H1 (cell line): ENCODE measurements around the gene BLCAP. TPM values are rescaled to one million over a fixed set of nuclear protein-coding genes. Genes with fewer than 3 reads are reported as not detected.

Experiments
- CTCF ChIA-PET: fragments of 300-600 bp; sonication (Branson Sonifier 250); formaldehyde crosslinking; loops from one replicate; lab custom pipeline; 2021; ENCODE audit not compliant: partially characterized antibody; lab: Charles Lee
- POLR2A ChIA-PET: fragments of 300-600 bp; sonication (Branson Sonifier 250); formaldehyde crosslinking; loops from one replicate; lab custom pipeline; 2021; ENCODE audit warnings: inconsistent platforms; ENCODE audit not compliant: partially characterized antibody; lab: Charles Lee
- DNase-seq, 2 experiments: peaks; one replicate each; pipeline versions ENCODE4 v3.0.0 to v3.0.0-alpha.2; 2010 to 2022; ENCODE audit warnings: low spot score in 2 of 2, low read depth in 1 of 2, mixed read lengths in 1 of 2
- FAIRE-seq: peaks from 2 replicates; lab custom pipeline; 2011; peaks lifted over from hg19 to GRCh38; lab: Jason Lieb, UNC
- H2AFZ ChIP-seq: 2 replicates; pipeline ENCODE4 v1.8.1; 2012; ENCODE audit warnings: low read length, inconsistent platforms
- H2AK5ac ChIP-seq: 2 replicates; pipeline ENCODE4 v1.6.1; 2013; ENCODE audit warnings: low read depth, low read length
- H2BK120ac ChIP-seq: replicated peaks from 2 replicates; pipeline ENCODE3; 2013; ENCODE audit warnings: low read depth, low read length, inconsistent platforms
- H2BK12ac ChIP-seq: 2 replicates; pipeline ENCODE4 v1.6.1; 2013; ENCODE audit warnings: low read depth, low read length
- H2BK15ac ChIP-seq: 2 replicates; pipeline ENCODE4 v1.6.1; 2013; ENCODE audit warnings: low read length
- H2BK20ac ChIP-seq: 2 replicates; pipeline ENCODE4 v1.6.1; 2013; ENCODE audit warnings: low read length
- H2BK5ac ChIP-seq: 2 replicates; pipeline ENCODE4 v1.6.1; 2013; ENCODE audit warnings: low read depth, low read length
- H3K14ac ChIP-seq: 2 replicates; pipeline ENCODE4 v1.6.1; 2013; ENCODE audit warnings: inconsistent platforms; ENCODE audit not compliant: insufficient read length
- H3K18ac ChIP-seq: 2 replicates; pipeline ENCODE4 v1.6.1; 2013; ENCODE audit warnings: low read length; ENCODE audit errors: extremely low read depth
- H3K23ac ChIP-seq: 2 replicates; pipeline ENCODE4 v1.6.1; 2013; ENCODE audit warnings: inconsistent platforms; ENCODE audit not compliant: insufficient read length
- H3K23me2 ChIP-seq: 2 replicates; pipeline ENCODE4 v1.6.1; 2013; ENCODE audit warnings: low read depth, low read length
- H3K27ac ChIP-seq: 2 replicates; pipeline ENCODE4 v1.6.1; 2011; ENCODE audit warnings: low read depth, low read length, inconsistent platforms
- H3K27me3 ChIP-seq, 4 experiments: replicated peaks in 1 of 4; 1 replicate in 1 of 4; 2 replicates in 3 of 4; pipeline versions ENCODE4 v1.6.1 to v1.8.1; 2011 to 2013; ENCODE audit warnings: low read length in 3 of 4, mild to moderate bottlenecking in 3 of 4, inconsistent platforms in 2 of 4, mixed read lengths in 2 of 4, moderate library complexity in 1 of 4; ENCODE audit not compliant: control insufficient read depth in 3 of 4, insufficient read depth in 3 of 4; ENCODE audit errors: extremely low read depth in 1 of 4
- H3K36me3 ChIP-seq, 4 experiments: 2 replicates each; pipeline versions ENCODE4 v1.6.1 to v1.8.1; 2011 to 2013; ENCODE audit warnings: mild to moderate bottlenecking in 4 of 4, low read length in 3 of 4, moderate library complexity in 2 of 4, control low read depth in 1 of 4, inconsistent platforms in 1 of 4; ENCODE audit not compliant: insufficient read depth in 4 of 4, control insufficient read depth in 2 of 4
- H3K4ac ChIP-seq: replicated peaks from 2 replicates; pipeline ENCODE3; 2013; ENCODE audit warnings: low read length, low read depth, mixed read lengths, inconsistent platforms; ENCODE audit not compliant: insufficient read length
- H3K4me1 ChIP-seq, 4 experiments: replicated peaks in 1 of 4; 1 replicate in 1 of 4; 2 replicates in 3 of 4; pipeline versions ENCODE4 v1.6.1 to v1.8.1; 2011 to 2013; ENCODE audit warnings: low read length in 3 of 4, inconsistent platforms in 2 of 4, mixed read lengths in 1 of 4; ENCODE audit not compliant: insufficient read depth in 4 of 4, control insufficient read depth in 3 of 4
- H3K4me2 ChIP-seq, 2 experiments: 2 replicates each; pipeline versions ENCODE4 v1.6.1 to v1.8.1; 2011 to 2013; ENCODE audit warnings: low read depth in 2 of 2, low read length in 2 of 2, control low read depth in 1 of 2, inconsistent platforms in 1 of 2, mild to moderate bottlenecking in 1 of 2; ENCODE audit not compliant: insufficient read depth in 1 of 2
- H3K4me3 ChIP-seq, 4 experiments: fragments of 200-600, 300-600 bp in 1 of 4; sonication (generic), shearing (Covaris generic), sonication (Bioruptor Twin) in 1 of 4; 2 replicates each; pipeline versions ENCODE4 v1.5.1 to v1.8.1; 2011 to 2016; ENCODE audit warnings: low read length in 4 of 4, low read depth in 3 of 4, control low read depth in 2 of 4, inconsistent platforms in 2 of 4, mild to moderate bottlenecking in 2 of 4, mixed read lengths in 1 of 4, moderate library complexity in 1 of 4; ENCODE audit not compliant: insufficient read depth in 2 of 4; ENCODE audit errors: extremely low read depth in 1 of 4
- H3K56ac ChIP-seq: replicated peaks from 2 replicates; pipeline ENCODE3; 2013; ENCODE audit warnings: low read depth, mild to moderate bottlenecking, mixed read lengths, low read length, inconsistent platforms; ENCODE audit not compliant: insufficient read length
- H3K79me1 ChIP-seq: 2 replicates; pipeline ENCODE4 v1.6.1; 2013; ENCODE audit warnings: low read depth, low read length, control low read depth
- H3K79me2 ChIP-seq, 2 experiments: 2 replicates each; pipeline versions ENCODE4 v1.6.1 to v1.8.1; 2012 to 2013; ENCODE audit warnings: low read length in 2 of 2, mild to moderate bottlenecking in 2 of 2, inconsistent platforms in 1 of 2; ENCODE audit not compliant: insufficient read depth in 2 of 2, control insufficient read depth in 1 of 2
- H3K9ac ChIP-seq, 4 experiments: replicated peaks in 1 of 4; 1 replicate in 1 of 4; 2 replicates in 3 of 4; pipeline versions ENCODE4 v1.6.1 to v1.8.1; 2011 to 2013; ENCODE audit warnings: low read depth in 3 of 4, low read length in 3 of 4, control low read depth in 2 of 4, mild to moderate bottlenecking in 2 of 4, moderate library complexity in 2 of 4, inconsistent platforms in 1 of 4; ENCODE audit errors: extremely low read depth in 1 of 4
- H3K9me3 ChIP-seq, 2 experiments: 2 replicates each; pipeline versions ENCODE4 v1.6.1 to v1.8.1; 2012 to 2013; ENCODE audit warnings: mild to moderate bottlenecking in 2 of 2, moderate library complexity in 2 of 2, control low read depth in 1 of 2, inconsistent platforms in 1 of 2, low read depth in 1 of 2, low read length in 1 of 2, mixed read lengths in 1 of 2; ENCODE audit not compliant: insufficient read depth in 2 of 2
- H4K20me1 ChIP-seq, 2 experiments: replicated peaks in 1 of 2; 2 replicates each; pipeline versions ENCODE3 to v1.8.1; 2011 to 2013; ENCODE audit warnings: inconsistent platforms in 2 of 2, low read length in 2 of 2, mild to moderate bottlenecking in 1 of 2; ENCODE audit not compliant: insufficient read depth in 2 of 2, control insufficient read depth in 1 of 2
- H4K5ac ChIP-seq: 2 replicates; pipeline ENCODE4 v1.6.1; 2013; ENCODE audit warnings: low read length, low read depth, mixed read lengths, inconsistent platforms; ENCODE audit not compliant: insufficient read length
- H4K8ac ChIP-seq: 2 replicates; pipeline ENCODE4 v1.8.0; 2013; ENCODE audit warnings: mild to moderate bottlenecking, moderate library complexity, low read length, inconsistent platforms; ENCODE audit not compliant: insufficient read depth; ENCODE audit errors: extremely low read depth
- H4K91ac ChIP-seq: replicated peaks from 2 replicates; pipeline ENCODE3; 2013; ENCODE audit warnings: low read length, mixed read lengths, inconsistent platforms; ENCODE audit not compliant: insufficient read length
- BACH1 ChIP-seq: IDR thresholded peaks from 2 replicates; pipeline ENCODE4 v1.6.1; 2012; ENCODE audit warnings: low read length, improper control_type of control experiment
- BRCA1 ChIP-seq: IDR thresholded peaks from 2 replicates; pipeline ENCODE4 v1.6.1; 2012; ENCODE audit warnings: low read depth, low read length, improper control_type of control experiment
- FOSL1 ChIP-seq: IDR thresholded peaks from 2 replicates; pipeline ENCODE4 v1.6.1; 2011; ENCODE audit warnings: mild to moderate bottlenecking, low read depth, low read length, moderate library complexity; ENCODE audit not compliant: insufficient read depth
- KDM1A ChIP-seq: fragments of 200-600, 300-600 bp; sonication (generic); IDR thresholded peaks from 2 replicates; pipeline ENCODE4 v1.7.1; 2016; ENCODE audit warnings: mild to moderate bottlenecking, low read length, borderline replicate concordance
- MAFK ChIP-seq: IDR thresholded peaks from 2 replicates; pipeline ENCODE4 v1.6.1; 2012; ENCODE audit warnings: low read depth, mild to moderate bottlenecking, improper control_type of control experiment, low read length
- PHF8 ChIP-seq: fragments of 200-600 bp; sonication (generic); conservative IDR thresholded peaks from 2 replicates; pipeline ENCODE4 v1.7.1; 2012; ENCODE audit warnings: low read depth, mild to moderate bottlenecking, inconsistent platforms, low read length, moderate library complexity
- POLR2A ChIP-seq, 2 experiments: IDR thresholded peaks; 1 replicate in 1 of 2; 2 replicates in 1 of 2; pipeline ENCODE4 v1.6.1; 2011; ENCODE audit warnings: low read depth in 2 of 2, low read length in 2 of 2, mild to moderate bottlenecking in 2 of 2; ENCODE audit errors: control extremely low read depth in 1 of 2
- POU5F1 ChIP-seq: IDR thresholded peaks from 2 replicates; pipeline ENCODE4 v1.6.1; 2011; ENCODE audit warnings: low read depth, mild to moderate bottlenecking, low read length, moderate library complexity
- SAP30 ChIP-seq: fragments of 300-600 bp; sonication (generic); IDR thresholded peaks from 2 replicates; pipeline ENCODE4 v1.7.1; 2012; ENCODE audit warnings: low read length, moderate library complexity, mild to moderate bottlenecking, inconsistent platforms; ENCODE audit not compliant: insufficient read depth, insufficient replicate concordance
- ZNF274 ChIP-seq: IDR thresholded peaks from 2 replicates; pipeline ENCODE4 v1.7.0; 2012; ENCODE audit warnings: low read length, borderline replicate concordance; ENCODE audit errors: extremely low read depth
- WGBS, 2 experiments: shearing (Covaris generic) in 1 of 2; methylation state at CpG; one replicate each; pipeline versions ENCODE4 v1.1.6 to v1.1.7; 2013 to 2015; ENCODE audit warnings: low lambda C conversion rate in 2 of 2, mixed read lengths in 2 of 2, inconsistent platforms in 1 of 2, low coverage in 1 of 2, missing lambda C conversion rate in 1 of 2; ENCODE audit not compliant: insufficient replicate concordance in 2 of 2, insufficient coverage in 1 of 2, insufficient read length in 1 of 2; ENCODE audit errors: extremely low coverage in 1 of 2, missing lambda C conversion rate in 1 of 2; 5-methylcytosine and 5-hydroxymethylcytosine counted together
- polyA plus RNA-seq, 7 experiments: library from polyadenylated mRNA; depleted of rRNA in 3 of 7; stranded (reverse) in 5 of 7; unstranded in 2 of 7; fragments of >200 nt in 5 of 7; fragments of 200-250 nt in 2 of 7; gene quantifications; 1 replicate in 5 of 7; 2 replicates in 1 of 7; 4 replicates in 1 of 7; pipeline versions ENCODE4 v1.2.1 to v1.2.3, GENCODE V29; 2011 to 2013; ENCODE audit warnings: missing spikeins in 2 of 7, mixed read lengths in 2 of 7
- total RNA-seq: library from RNA; stranded (reverse); fragmentation: NEBNext Ultra II Directional; extraction: Animal tissue kit (Norgen Biotek cat#: 25700); gene quantifications from 2 replicates; pipeline ENCODE4 v1.2.1, GENCODE V29; 2021
- TF ChIP-seq, protein P1 (sequence below): IDR thresholded peaks from 2 replicates; pipeline ENCODE4 v1.6.1; 2012; ENCODE audit warnings: inconsistent platforms
- TF ChIP-seq, protein P2 (sequence below): IDR thresholded peaks from 2 replicates; pipeline ENCODE4 v1.6.1; 2011; ENCODE audit warnings: low read length, improper control_type of control experiment

The BLCAP gene
- total and polyA plus RNA-seq, 2 of the 8 experiments (the other 6 are each of a cell fraction or from before 2014, with no cell fraction given), result 60.3 to 72.2 TPM

DNA sequence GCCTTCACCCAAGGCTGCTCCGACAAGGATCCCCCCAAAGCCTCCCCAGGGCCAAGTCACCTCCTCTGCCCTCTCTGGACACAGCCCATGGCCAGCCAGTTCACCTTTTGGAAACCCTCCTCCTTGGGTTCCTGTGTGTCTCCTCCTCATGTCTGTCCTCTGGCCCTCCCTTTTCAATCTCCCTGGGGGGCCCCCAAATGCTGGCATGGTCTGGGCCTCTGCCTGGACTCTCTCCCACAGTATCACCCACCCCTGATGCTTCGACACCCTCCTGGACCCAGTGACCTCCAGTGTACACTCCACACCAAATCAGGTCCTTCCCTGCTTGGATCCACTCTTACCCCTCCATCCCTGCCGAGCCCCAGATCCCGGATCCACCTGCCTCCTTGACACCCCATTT, 53.3 kb downstream of the BLCAP start:
- no peak overlapping the region for H4K5ac ChIP-seq
- no peak overlapping the region for H2BK12ac ChIP-seq
- no peak overlapping the region for H2BK120ac ChIP-seq
- no peak overlapping the region for H3K27ac ChIP-seq
- no peaks in the 10 kb centered on the region for H3K9me3 ChIP-seq
- H4K20me1 ChIP-seq, result no peaks in the 10 kb centered on the region
- no peak overlapping the region for H3K9ac ChIP-seq
- H3K4ac ChIP-seq, result no peak overlapping the region
- H3K4me1 ChIP-seq, result peaks cover 0 to 3% (median 0%) of the 10 kb centered on the region in 4 experiments; a peak in 1 of 7 replicates
- 90% methylated on average over 4 of the region's 4 CpGs; no CpG with 5 or more reads in 1 of the 2 experiments for WGBS, 2 experiments
- H3K27me3 ChIP-seq, result no peaks in the 10 kb centered on the region; a peak in 1 of 7 replicates
- CTCF ChIA-PET, result interaction anchor here (1.0 kb wide), 1 partner anchor 77 kb away, joined by 3 read pairs; no protein-coding TSS in a partner anchor
- H3K4me2 ChIP-seq, result no peak overlapping the region
- H4K8ac ChIP-seq, result no peak overlapping the region
- no peaks in the 10 kb centered on the region for H3K36me3 ChIP-seq
- DNase-seq (no peak), FAIRE-seq (no peak)
- no peaks in the 10 kb centered on the region for H3K23me2 ChIP-seq
- no peak overlapping the region for H3K56ac ChIP-seq
- H4K91ac ChIP-seq, result no peak overlapping the region
- no peaks in the 10 kb centered on the region for H3K79me1 ChIP-seq
- no peak overlapping the region for H2BK20ac ChIP-seq
- POLR2A ChIA-PET, result interaction anchor here (0.9 kb wide), 1 partner anchor 30 kb away, joined by 3 read pairs; no protein-coding TSS in a partner anchor
- H3K79me2 ChIP-seq, result no peaks in the 10 kb centered on the region
- no peak overlapping the region for H2BK5ac ChIP-seq
- no peak overlapping the region for H3K23ac ChIP-seq
- no peak overlapping the region for H3K14ac ChIP-seq
- H2AK5ac ChIP-seq, result no peak overlapping the region
- H2BK15ac ChIP-seq, result no peak overlapping the region
- no peak overlapping the region for H2AFZ ChIP-seq
- no peak overlapping the region for H3K4me3 ChIP-seq
- H3K18ac ChIP-seq, result no peak overlapping the region
- TF ChIP-seq BACH1, result no peak
- TF ChIP-seq MAFK, result no peak
- no peak for TF ChIP-seq POU5F1
- TF ChIP-seq, protein P1, sequence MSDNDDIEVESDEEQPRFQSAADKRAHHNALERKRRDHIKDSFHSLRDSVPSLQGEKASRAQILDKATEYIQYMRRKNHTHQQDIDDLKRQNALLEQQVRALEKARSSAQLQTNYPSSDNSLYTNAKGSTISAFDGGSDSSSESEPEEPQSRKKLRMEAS, result no peak
- TF ChIP-seq KDM1A, result no peak
- TF ChIP-seq BRCA1, result no peak
- TF ChIP-seq POLR2A (IDR thresholded peaks at IDR 0.05; ENCODE audit: control extremely low read depth in 1 of 2, low read depth in 2 of 2, low read length in 2 of 2), result no peak
- no peak for TF ChIP-seq ZNF274
- TF ChIP-seq, protein P2, sequence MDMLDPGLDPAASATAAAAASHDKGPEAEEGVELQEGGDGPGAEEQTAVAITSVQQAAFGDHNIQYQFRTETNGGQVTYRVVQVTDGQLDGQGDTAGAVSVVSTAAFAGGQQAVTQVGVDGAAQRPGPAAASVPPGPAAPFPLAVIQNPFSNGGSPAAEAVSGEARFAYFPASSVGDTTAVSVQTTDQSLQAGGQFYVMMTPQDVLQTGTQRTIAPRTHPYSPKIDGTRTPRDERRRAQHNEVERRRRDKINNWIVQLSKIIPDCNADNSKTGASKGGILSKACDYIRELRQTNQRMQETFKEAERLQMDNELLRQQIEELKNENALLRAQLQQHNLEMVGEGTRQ, result no peak
- no peak for TF ChIP-seq FOSL1
- TF ChIP-seq PHF8, result no peak
- no peak for TF ChIP-seq SAP30
